Activated CD8-positive, alpha-beta memory T cell treated with anti-CD3 and anti-CD28 coated beads, Interleukin-2, amount 50 U/mL, for 1 hour (primary cell): Measurements from ENCODE around the gene MISP3.

Source experiments
- DNase-seq: peaks from one replicate; pipeline ENCODE4 v3.0.0-alpha.2; 2020; ENCODE audit errors: extremely low read depth

MISP3 gene

DNA sequence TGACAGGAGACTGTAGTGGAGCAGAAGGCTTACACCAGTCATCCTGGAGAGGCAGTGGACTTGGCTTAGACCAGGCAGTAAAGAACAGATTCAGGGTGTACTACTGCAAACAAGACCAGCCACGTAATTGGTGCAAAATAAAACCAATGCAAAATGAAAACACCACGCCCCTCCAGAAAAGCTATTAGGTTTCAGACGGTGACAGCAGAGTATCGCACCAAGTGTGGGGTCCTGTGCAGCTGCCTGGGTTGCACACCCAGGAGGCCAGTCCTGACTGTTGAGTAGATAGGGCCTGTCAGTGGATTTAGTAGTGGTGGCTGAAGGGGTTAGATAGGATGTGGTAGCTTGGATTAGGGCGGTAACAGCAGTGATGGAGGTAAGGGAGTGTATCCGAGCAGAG lies 50.3 kb downstream of the MISP3 start:
- no peak for DNase-seq
